ENCODE data around the gene SLC25A1. TPM values are rescaled to one million over a fixed set of nuclear protein-coding genes. Genes with fewer than 3 reads are reported as not detected.

The SLC25A1 gene
- total RNA-seq, 6 experiments from 2014 or later: 80.2 to 128 (median 114) TPM

- ATAC-seq (no peak), DNase-seq (no peak)
- no peaks in the 10 kb centered on the region for H3K9me3 ChIP-seq
- H3K27me3 ChIP-seq: no peaks in the 10 kb centered on the region
- no peak for TF ChIP-seq POLR2A (IDR thresholded peaks at IDR 0.05)
- no peak for TF ChIP-seq CTCF (IDR thresholded peaks at IDR 0.05)
- peaks cover 0 to 11% (median 2%) of the 10 kb centered on the region in 4 donors for H3K36me3 ChIP-seq
- intact Hi-C loops (cut with DNase I): no loop called here
- no peak overlapping the region for H3K4me3 ChIP-seq
- 100% methylated on average over 7 of the region's 8 CpGs for WGBS (ENCODE audit: insufficient coverage, low coverage, low lambda C conversion rate, missing lambda C conversion rate)
- H3K27ac ChIP-seq: no peak overlapping the region
- no peaks in the 10 kb centered on the region for H3K4me1 ChIP-seq
These were observed 48.7 kb downstream of the SLC25A1 start for GRCh38 chr22:19129871-19130270.

GRCh38 chr22:19128946-19129727 lies 49.4 kb downstream of the SLC25A1 start:
- WGBS (ENCODE audit: insufficient coverage, low coverage, low lambda C conversion rate, missing lambda C conversion rate): 17% methylated on average over 1 of the region's 7 CpGs
- ATAC-seq: no peak
- no peak overlapping the region for H3K27ac ChIP-seq
- no peak overlapping the region for H3K4me3 ChIP-seq
- H3K36me3 ChIP-seq: peaks cover 0 to 4% (median 2%) of the 10 kb centered on the region in 4 donors
- H3K4me1 ChIP-seq: no peaks in the 10 kb centered on the region
- no peaks in the 10 kb centered on the region for H3K27me3 ChIP-seq
- no peak for TF ChIP-seq CTCF (IDR thresholded peaks at IDR 0.05)
- TF ChIP-seq POLR2A (IDR thresholded peaks at IDR 0.05): no peak
- DNase-seq: no peak
- no peaks in the 10 kb centered on the region for H3K9me3 ChIP-seq
- intact Hi-C loops (cut with DNase I): no loop called here

GRCh38 chr22:19128009-19128401 lies 50.5 kb downstream of the SLC25A1 start:
- no peak for ATAC-seq
- no peak for DNase-seq
- no peaks in the 10 kb centered on the region for H3K36me3 ChIP-seq
- TF ChIP-seq POLR2A (IDR thresholded peaks at IDR 0.05) (no peak), CTCF (IDR thresholded peaks at IDR 0.05) (no peak)
- H3K27me3 ChIP-seq: no peaks in the 10 kb centered on the region
- intact Hi-C loops (cut with DNase I): no loop called here
- 0% methylated on average over 1 of the region's 7 CpGs for WGBS (ENCODE audit: insufficient coverage, low coverage, low lambda C conversion rate, missing lambda C conversion rate)
- H3K4me1 ChIP-seq: no peaks in the 10 kb centered on the region
- no peak overlapping the region for H3K27ac ChIP-seq
- H3K4me3 ChIP-seq: no peak overlapping the region
- no peaks in the 10 kb centered on the region for H3K9me3 ChIP-seq

- TF ChIP-seq CTCF (IDR thresholded peaks at IDR 0.05): no peak
- no peak for TF ChIP-seq POLR2A (IDR thresholded peaks at IDR 0.05)
These were observed 51.1 kb downstream of the SLC25A1 start for GRCh38 chr22:19127329-19128008.

More at GRCh38 chr22:19127329-19128008, 51.1 kb downstream of the SLC25A1 start:
- Histone ChIP-seq H3K27ac (no peak overlapping the region), H3K4me3 (no peak overlapping the region), H3K27me3 (no peaks in the 10 kb centered on the region), H3K9me3 (no peaks in the 10 kb centered on the region), H3K36me3 (no peaks in the 10 kb centered on the region), H3K4me1 (peaks cover 0 to 4% (median 0%) of the 10 kb centered on the region in 4 donors)
- WGBS (ENCODE audit: insufficient coverage, low coverage, low lambda C conversion rate, missing lambda C conversion rate): 90% methylated on average over 4 of the region's 16 CpGs
- intact Hi-C loops (cut with DNase I): no loop called here
- DNase-seq: no peak
- no peak for ATAC-seq
